HL-60 (cell line): Measurements from ENCODE around the gene CYTH1.

ENCODE experiments used
- DNase-seq, 2 experiments: peaks; one replicate each; pipeline ENCODE4 v3.0.0-alpha.2; 2010 to 2020; ENCODE audit warnings: low read depth in 1 of 2, low spot score in 1 of 2
- H3K27ac ChIP-seq: fragments of 250-450 bp; sonication (Bioruptor Pico); replicated peaks from 2 replicates; pipeline ENCODE4 v1.5.1; 2020; ENCODE audit warnings: mild to moderate bottlenecking, moderate library complexity
- H3K27me3 ChIP-seq: fragments of 250-450 bp; sonication (Bioruptor Pico); 2 replicates; pipeline ENCODE4 v1.5.1; 2021; ENCODE audit warnings: mild to moderate bottlenecking, moderate library complexity; ENCODE audit not compliant: insufficient read depth, poor library complexity, severe bottlenecking
- H3K4me3 ChIP-seq: replicated peaks from 2 replicates; pipeline ENCODE4 v1.5.1; 2011; ENCODE audit warnings: mild to moderate bottlenecking, control low read depth, low read length; ENCODE audit not compliant: insufficient read depth
- CTCF ChIP-seq: IDR thresholded peaks from one replicate; pipeline ENCODE4 v1.5.1; 2011; ENCODE audit warnings: low read length, control low read depth, inconsistent platforms; ENCODE audit not compliant: insufficient read depth
- GABPA ChIP-seq: IDR thresholded peaks from 2 replicates; pipeline ENCODE4 v1.6.1; 2012; ENCODE audit warnings: low read depth
- POLR2AphosphoS5 ChIP-seq: IDR thresholded peaks from 2 replicates; pipeline ENCODE4 v1.6.1; 2012; ENCODE audit warnings: low read depth
- REST ChIP-seq: IDR thresholded peaks from 2 replicates; pipeline ENCODE4 v1.6.1; 2012; ENCODE audit warnings: low read depth; ENCODE audit not compliant: insufficient replicate concordance
- SPI1 ChIP-seq: IDR thresholded peaks from 2 replicates; pipeline ENCODE4 v1.6.1; 2012; ENCODE audit warnings: low read depth, mild to moderate bottlenecking, borderline replicate concordance

Gene CYTH1

DNA sequence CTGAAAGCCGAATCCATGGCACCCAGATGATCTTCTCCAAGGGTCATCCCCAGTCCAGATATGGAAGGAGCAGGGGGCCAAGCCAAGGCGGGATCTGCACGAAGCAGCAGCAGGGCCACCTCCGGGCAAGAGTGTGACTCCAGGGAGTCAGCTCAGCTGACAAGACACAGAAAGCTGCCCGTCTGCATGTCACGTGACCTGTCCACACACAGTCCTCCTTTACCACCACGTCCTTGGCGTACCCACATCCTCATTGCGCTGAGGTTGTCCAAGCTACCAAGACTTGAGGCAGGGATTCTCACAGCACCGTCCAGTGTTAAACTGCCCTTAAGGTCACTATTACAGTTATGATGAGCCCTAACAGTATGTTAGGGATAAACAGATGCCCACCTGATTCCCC lies 11.3 kb upstream of the CYTH1 start:
- TF ChIP-seq GABPA (no peak), CTCF (no peak), POLR2AphosphoS5 (no peak), SPI1 (no peak)
- H3K4me3 ChIP-seq = no peak overlapping the region
- H3K27ac ChIP-seq = no peak overlapping the region
- no peaks in the 10 kb centered on the region for H3K27me3 ChIP-seq
- no peak for DNase-seq

GRCh38 chr17:78791840-78792709 lies 10.0 kb upstream of the CYTH1 start:
- no peaks in the 10 kb centered on the region for H3K27me3 ChIP-seq
- no peak overlapping the region for H3K27ac ChIP-seq
- no peak for DNase-seq
- H3K4me3 ChIP-seq = no peak overlapping the region
- TF ChIP-seq REST = no peak
- no peak for TF ChIP-seq POLR2AphosphoS5
- no peak for TF ChIP-seq SPI1
- no peak for TF ChIP-seq CTCF
- no peak for TF ChIP-seq GABPA

DNA sequence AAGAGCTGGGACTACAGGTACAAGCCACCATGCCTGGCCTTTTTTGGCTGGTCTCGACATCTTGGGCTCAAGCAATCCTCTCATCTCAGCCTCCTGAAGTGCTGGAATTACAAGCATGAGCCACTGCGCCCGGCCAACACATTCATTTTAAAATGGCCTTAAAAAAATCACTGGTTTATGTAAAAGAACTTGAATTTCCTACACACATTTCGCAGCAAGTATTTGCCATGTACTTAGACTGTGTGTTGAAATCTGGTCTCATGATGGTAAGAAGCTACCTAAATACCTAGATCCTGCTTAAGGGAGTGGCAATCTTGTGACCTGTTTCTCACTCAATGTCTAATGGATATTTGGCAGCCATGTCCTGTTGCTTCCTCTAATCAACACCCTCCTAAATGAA lies 8.5 kb upstream of the CYTH1 start:
- H3K27ac ChIP-seq = no peak overlapping the region
- TF ChIP-seq GABPA (no peak), REST (no peak), POLR2AphosphoS5 (no peak), SPI1 (no peak), CTCF (no peak)

More for the DNA sequence above, 8.5 kb upstream of the CYTH1 start:
- Histone ChIP-seq H3K27me3 (no peaks in the 10 kb centered on the region), H3K4me3 (no peak overlapping the region)
- no peak for DNase-seq
